DMS53 treated with DMSO at 0.1 percent for 48 hours (cell line): ENCODE results near the gene TRAF3IP1.

Experiments used
- DNase-seq: peaks from one replicate; lab custom pipeline; 2025; ENCODE audit not compliant: unreplicated experiment; lab: John Stamatoyannopoulos, UW

Gene TRAF3IP1

DNA sequence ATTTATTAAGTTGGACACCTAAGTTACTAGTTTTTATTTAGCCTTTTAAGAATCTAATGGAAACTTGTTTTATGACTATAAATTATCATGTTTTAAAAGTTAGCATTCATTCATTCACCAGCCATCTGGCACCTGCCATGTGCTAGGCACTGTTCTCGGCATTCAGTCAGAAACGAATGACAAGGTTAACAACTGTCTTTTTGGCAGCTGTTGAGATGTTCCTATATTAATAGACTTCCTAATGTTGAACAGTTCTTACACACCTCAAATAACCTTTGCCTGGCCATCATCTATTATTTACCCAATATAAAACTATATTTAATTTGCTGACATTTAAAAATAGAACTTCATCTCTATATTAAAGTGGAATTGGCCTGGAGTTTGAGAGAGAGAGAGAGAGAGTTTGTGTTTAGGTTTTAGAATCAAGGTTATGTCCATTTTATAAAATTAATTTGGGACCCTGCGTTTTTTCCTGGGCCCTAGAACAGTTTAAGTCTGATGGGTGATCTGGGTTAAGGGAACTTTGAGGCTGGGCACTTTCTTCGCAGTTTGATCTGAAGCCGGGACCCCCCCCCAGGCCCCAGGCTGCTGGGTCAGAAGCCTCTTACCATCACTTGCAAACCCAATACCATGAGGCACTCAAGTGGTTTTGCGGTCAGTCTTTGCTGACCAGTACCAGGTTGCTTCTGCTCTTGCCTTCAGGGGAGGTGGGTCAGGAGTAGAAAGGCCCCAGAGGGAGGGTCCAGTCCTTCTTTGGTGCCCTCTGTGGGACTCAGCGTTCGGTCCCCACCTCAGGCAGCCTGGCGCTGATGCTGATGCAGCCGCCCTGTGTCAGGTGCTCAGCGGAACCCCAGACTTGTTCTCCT, 58.1 kb downstream of the TRAF3IP1 start:
- DNase-seq: no peak

- peak; percentile 31 for DNase-seq
Observed at GRCh38 chr2:238379096-238379810, 58.9 kb downstream of the TRAF3IP1 start.

- no peak for DNase-seq
Observed at GRCh38 chr2:238380336-238380735, 60.0 kb downstream of the TRAF3IP1 start.

DNA sequence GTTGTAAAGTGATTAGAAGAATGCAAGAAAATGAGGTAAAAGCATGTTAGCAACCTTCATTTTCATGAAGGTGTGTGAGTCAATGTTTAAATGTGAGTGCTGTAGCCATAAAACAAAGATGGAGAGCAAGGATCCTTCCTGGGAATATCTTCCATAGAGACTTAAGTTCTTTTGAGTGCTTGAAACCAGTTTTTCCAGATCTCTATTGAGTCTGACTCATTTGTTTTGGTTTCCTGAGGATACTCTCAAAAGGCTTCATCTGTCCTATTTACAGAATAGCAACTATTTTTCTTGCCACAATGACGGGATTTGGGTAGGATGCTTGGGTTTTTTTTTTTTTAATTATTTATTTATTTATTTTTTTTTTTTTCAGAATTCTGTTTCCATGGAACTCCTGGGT, 60.5 kb downstream of the TRAF3IP1 start:
- peak; percentile 100 for DNase-seq

DNA sequence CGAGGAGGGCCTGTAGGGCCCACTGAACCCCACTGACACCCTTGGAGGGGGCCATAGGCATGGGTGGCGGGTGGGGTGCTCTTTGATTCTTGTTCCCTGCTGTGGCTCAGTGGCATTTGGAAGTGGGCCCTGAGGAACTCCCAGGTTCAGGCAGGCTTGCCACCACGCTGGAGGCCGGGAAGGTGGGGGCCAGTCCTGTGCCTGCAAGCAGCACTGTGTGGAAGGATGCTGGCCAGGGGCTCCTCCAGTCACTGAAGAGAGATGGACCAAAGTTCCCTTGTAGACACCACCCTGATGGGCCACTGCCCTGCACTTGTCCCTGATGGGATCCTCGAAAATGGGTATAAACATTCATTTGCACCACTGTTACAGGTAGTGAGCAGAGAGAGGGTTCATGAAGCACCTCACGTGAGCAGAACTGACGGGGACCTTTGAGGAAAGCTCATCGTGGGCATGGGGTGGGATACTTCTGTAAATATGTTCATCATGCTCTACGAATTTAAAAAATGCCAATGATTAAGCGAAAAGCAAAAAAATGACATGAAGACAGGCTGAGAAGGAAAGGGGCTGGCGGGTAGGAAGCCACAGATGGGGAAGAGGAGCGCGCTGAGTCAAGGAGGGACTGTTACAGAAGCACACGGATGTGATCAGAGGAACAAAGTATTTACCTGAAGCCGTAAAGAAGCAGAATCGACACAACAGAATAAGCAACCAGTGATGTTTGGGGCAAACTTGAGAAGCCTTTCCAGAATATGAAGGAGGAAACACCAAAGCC, 61.2 kb downstream of the TRAF3IP1 start:
- DNase-seq: no peak

GRCh38 chr2:238382381-238382781, 62.1 kb downstream of the TRAF3IP1 start:
- DNase-seq: no peak

DNA sequence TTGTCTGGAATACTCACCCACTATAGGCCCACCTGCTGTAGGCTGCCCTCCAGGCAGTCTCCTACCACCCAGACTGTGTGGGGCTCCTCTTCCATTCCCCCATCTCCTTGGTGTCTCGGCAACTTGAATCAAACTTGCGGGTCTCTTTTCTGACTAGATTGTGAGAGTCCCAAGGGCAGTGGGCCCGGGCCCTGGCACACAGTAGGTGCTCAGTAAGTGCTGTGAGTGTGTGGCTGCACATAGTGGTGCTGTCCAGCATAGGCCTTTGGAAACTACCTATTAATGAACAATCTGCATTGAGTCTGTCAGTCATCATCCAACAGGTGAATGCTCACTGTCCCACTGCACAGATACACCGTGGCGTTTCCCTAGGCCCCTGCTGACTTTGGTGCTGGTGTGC, 62.8 kb downstream of the TRAF3IP1 start:
- DNase-seq: no peak

DNA sequence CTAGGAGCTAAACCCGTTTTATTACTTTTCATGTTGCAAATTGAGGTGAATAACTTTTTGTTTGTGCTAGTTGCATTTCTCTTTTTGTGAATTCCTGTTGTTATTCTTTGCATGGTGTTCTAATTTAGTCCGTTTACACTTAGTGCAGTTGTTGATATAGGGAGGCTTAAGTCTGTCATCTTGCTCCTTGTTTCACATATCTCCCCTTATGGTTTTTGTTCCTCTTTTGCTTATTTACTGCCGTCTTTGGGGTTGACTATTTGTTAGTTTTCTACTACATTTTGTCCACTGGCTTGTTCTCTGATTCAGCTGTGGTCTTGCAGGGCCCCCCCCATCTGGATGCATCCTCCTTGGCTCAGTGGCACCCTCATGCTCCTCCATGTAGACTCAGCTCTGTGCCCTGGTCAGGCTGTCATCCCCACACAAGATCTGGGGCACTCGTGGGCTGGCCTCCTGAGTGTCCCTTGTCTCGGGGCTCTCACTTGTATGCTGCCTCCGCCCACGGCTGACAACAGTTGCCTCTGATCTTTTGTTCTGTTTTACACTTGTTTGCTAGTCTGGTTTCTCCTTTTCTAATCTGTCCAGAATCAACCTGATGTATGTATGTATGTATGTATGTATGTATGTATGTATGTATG, 63.5 kb downstream of the TRAF3IP1 start:
- no peak for DNase-seq

- DNase-seq: no peak
Observed at GRCh38 chr2:238387332-238387731, 67.0 kb downstream of the TRAF3IP1 start.

- DNase-seq: no peak
Observed at GRCh38 chr2:238388794-238389193, 68.5 kb downstream of the TRAF3IP1 start.

DNA sequence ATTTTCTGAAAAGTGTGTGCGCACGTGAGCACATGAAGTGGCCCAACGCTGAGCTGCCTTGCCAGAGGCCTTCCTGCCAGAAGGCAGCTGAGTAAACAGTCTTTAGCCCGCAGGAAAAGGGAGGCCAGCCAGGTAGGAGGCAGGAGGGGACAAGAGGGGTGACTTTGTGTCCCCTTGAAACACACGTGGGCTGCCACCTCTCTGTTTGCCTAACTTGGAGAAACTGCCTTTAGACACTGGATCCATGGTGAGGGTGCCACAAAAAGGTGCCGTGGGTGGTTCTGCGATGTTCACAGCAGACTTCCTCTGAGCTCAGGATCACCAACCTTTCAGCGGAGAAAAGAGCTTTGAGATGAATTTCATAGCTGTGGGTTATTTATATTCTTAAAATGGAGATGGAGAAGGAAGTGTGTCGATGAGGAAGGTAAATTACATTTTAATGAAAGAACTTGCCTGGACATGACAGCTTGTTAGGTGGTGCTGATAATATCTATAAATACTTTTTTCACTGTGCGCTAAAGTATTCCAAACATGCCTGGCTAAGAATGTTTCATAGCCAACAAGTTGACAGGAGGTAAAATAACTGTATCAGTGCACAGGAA, 69.8 kb downstream of the TRAF3IP1 start:
- peak; percentile 98 for DNase-seq

GRCh38 chr2:238391042-238391689, 70.8 kb downstream of the TRAF3IP1 start:
- DNase-seq: no peak

DNA sequence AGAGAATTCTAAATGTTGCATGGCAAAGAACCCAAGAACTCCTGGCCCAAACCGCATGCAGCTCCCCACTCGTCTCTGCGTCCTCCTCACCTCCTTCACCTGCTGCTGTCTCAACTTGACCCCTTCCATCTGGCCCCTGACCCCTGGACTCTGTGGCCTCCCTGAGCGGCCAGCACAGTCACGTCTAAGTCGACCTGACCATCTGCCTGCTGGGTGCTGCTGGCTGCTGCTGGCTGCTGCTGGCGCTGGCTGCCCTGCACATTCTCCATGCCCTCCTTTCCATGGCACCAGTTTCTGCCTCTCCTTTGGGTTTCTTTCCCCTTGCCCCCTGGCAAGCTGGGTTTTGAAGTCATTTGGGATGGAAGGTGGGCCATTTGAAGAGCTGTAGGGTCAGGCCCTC, 76.3 kb downstream of the TRAF3IP1 start:
- no peak for DNase-seq

- no peak for DNase-seq
Observed at GRCh38 chr2:238397356-238397755, 77.0 kb downstream of the TRAF3IP1 start.

- no peak for DNase-seq
Observed at GRCh38 chr2:238398577-238398976, 78.3 kb downstream of the TRAF3IP1 start.

- DNase-seq: no peak
Observed at GRCh38 chr2:238399094-238399493, 78.8 kb downstream of the TRAF3IP1 start.

- DNase-seq: no peak
Observed at GRCh38 chr2:238401551-238401950, 81.2 kb downstream of the TRAF3IP1 start.

GRCh38 chr2:238403632-238404405, 83.5 kb downstream of the TRAF3IP1 start:
- peak; percentile 97 for DNase-seq
